ENCODE measurements around the gene CACNA1D. TPM values are rescaled to one million over a fixed set of nuclear protein-coding genes. Genes with fewer than 3 reads are reported as not detected.

The CACNA1D gene
- polyA plus RNA-seq, 4 donors = 2.2 to 133 (median 6.2) TPM

GRCh38 chr3:53691885-53692284 is 197.5 kb downstream of the CACNA1D start:
- DNase-seq (peak in 1 of 2 donors; percentile 66), FAIRE-seq (no peak)
- Histone ChIP-seq H3K4me3 (ENCODE audit: low read depth in 1 of 3, low read length in 3 of 3) (no peak overlapping the region), H3K9me3 (ENCODE audit: control insufficient read depth in 2 of 2, insufficient read depth in 1 of 2, low read depth in 1 of 2, low read length in 1 of 2) (peaks cover 0 to 3% of the 10 kb centered on the region in 2 donors), H3K4me1 (ENCODE audit: control insufficient read depth in 3 of 3, insufficient read depth in 2 of 3, low read depth in 1 of 3, low read length in 2 of 3) (no peaks in the 10 kb centered on the region), H3K27ac (ENCODE audit: low read depth in 1 of 3, low read length in 2 of 3) (no peak overlapping the region), H3K36me3 (ENCODE audit: control insufficient read depth in 3 of 3, insufficient read depth in 2 of 3, low read depth in 1 of 3, low read length in 3 of 3) (peaks cover 0 to 39% (median 0%) of the 10 kb centered on the region in 3 donors), H3K27me3 (ENCODE audit: control insufficient read depth in 3 of 3, insufficient read depth in 3 of 3, low read length in 3 of 3) (no peaks in the 10 kb centered on the region)
- WGBS, 3 donors = 12 to 54% (median 39%) methylated on average over 3 of the region's 3 CpGs

DNA sequence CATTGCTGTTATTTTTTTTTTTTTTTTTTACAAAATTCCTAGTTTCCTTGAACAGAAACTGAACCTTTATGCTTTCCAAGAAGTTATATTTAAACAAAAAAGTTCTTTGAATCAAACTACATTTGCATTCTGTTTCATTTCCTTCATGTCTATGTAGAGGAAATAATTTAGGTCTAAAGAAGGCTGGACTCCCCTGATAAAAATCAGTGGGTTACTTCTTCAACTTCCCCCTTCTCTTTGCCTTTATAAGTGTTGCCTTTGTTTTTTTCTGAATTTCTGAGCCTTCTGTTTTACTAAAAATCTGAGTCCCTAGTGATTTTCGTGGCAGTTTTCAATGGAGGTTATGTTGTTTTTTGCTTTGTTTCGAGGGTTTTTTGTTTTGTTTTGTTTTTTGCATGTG is 199.0 kb downstream of the CACNA1D start:
- no peak for DNase-seq
- 52 to 82% (median 68%) methylated on average over 2 of the region's 2 CpGs for WGBS, 3 donors
- no peak overlapping the region for H3K27ac ChIP-seq (ENCODE audit: low read depth in 1 of 3, low read length in 2 of 3)
- no peaks in the 10 kb centered on the region for H3K27me3 ChIP-seq (ENCODE audit: control insufficient read depth in 3 of 3, insufficient read depth in 3 of 3, low read length in 3 of 3)
- H3K36me3 ChIP-seq (ENCODE audit: control insufficient read depth in 3 of 3, insufficient read depth in 2 of 3, low read depth in 1 of 3, low read length in 3 of 3) = peaks cover 0 to 35% (median 0%) of the 10 kb centered on the region in 3 donors
- no peaks in the 10 kb centered on the region for H3K4me1 ChIP-seq (ENCODE audit: control insufficient read depth in 3 of 3, insufficient read depth in 2 of 3, low read depth in 1 of 3, low read length in 2 of 3)
- peaks cover 0 to 3% of the 10 kb centered on the region in 2 donors for H3K9me3 ChIP-seq (ENCODE audit: control insufficient read depth in 2 of 2, insufficient read depth in 1 of 2, low read depth in 1 of 2, low read length in 1 of 2)
- FAIRE-seq = no peak
- no peak overlapping the region for H3K4me3 ChIP-seq (ENCODE audit: low read depth in 1 of 3, low read length in 3 of 3)

- Histone ChIP-seq H3K27ac (ENCODE audit: low read depth in 1 of 3, low read length in 2 of 3) (no peak overlapping the region), H3K4me1 (ENCODE audit: control insufficient read depth in 3 of 3, insufficient read depth in 2 of 3, low read depth in 1 of 3, low read length in 2 of 3) (no peaks in the 10 kb centered on the region), H3K36me3 (ENCODE audit: control insufficient read depth in 3 of 3, insufficient read depth in 2 of 3, low read depth in 1 of 3, low read length in 3 of 3) (peaks cover 0 to 34% (median 0%) of the 10 kb centered on the region in 3 donors), H3K27me3 (ENCODE audit: control insufficient read depth in 3 of 3, insufficient read depth in 3 of 3, low read length in 3 of 3) (no peaks in the 10 kb centered on the region), H3K9me3 (ENCODE audit: control insufficient read depth in 2 of 2, insufficient read depth in 1 of 2, low read depth in 1 of 2, low read length in 1 of 2) (peaks cover 0 to 3% of the 10 kb centered on the region in 2 donors), H3K4me3 (ENCODE audit: low read depth in 1 of 3, low read length in 3 of 3) (no peak overlapping the region)
- FAIRE-seq (no peak), DNase-seq (no peak)
- 87 to 94% (median 89%) methylated on average over 4 of the region's 4 CpGs for WGBS, 3 donors
These were observed 199.6 kb downstream of the CACNA1D start for GRCh38 chr3:53694046-53694445.

- no peak overlapping the region for H3K27ac ChIP-seq (ENCODE audit: low read depth in 1 of 3, low read length in 2 of 3)
- peaks cover 0 to 34% (median 0%) of the 10 kb centered on the region in 3 donors for H3K36me3 ChIP-seq (ENCODE audit: control insufficient read depth in 3 of 3, insufficient read depth in 2 of 3, low read depth in 1 of 3, low read length in 3 of 3)
- H3K9me3 ChIP-seq (ENCODE audit: control insufficient read depth in 2 of 2, insufficient read depth in 1 of 2, low read depth in 1 of 2, low read length in 1 of 2) = peaks cover 0 to 3% of the 10 kb centered on the region in 2 donors
- WGBS, 3 donors = 84 to 93% (median 91%) methylated on average over 15 of the region's 15 CpGs
- H3K27me3 ChIP-seq (ENCODE audit: control insufficient read depth in 3 of 3, insufficient read depth in 3 of 3, low read length in 3 of 3) = no peaks in the 10 kb centered on the region
- H3K4me1 ChIP-seq (ENCODE audit: control insufficient read depth in 3 of 3, insufficient read depth in 2 of 3, low read depth in 1 of 3, low read length in 2 of 3) = no peaks in the 10 kb centered on the region
- H3K4me3 ChIP-seq (ENCODE audit: low read depth in 1 of 3, low read length in 3 of 3) = no peak overlapping the region
- no peak for FAIRE-seq
- no peak for DNase-seq
These were observed 200.4 kb downstream of the CACNA1D start for GRCh38 chr3:53694666-53695323.

GRCh38 chr3:53695324-53695690 is 200.9 kb downstream of the CACNA1D start:
- 80 to 85% (median 81%) methylated on average over 7 of the region's 7 CpGs for WGBS, 3 donors
- no peaks in the 10 kb centered on the region for H3K27me3 ChIP-seq (ENCODE audit: control insufficient read depth in 3 of 3, insufficient read depth in 3 of 3, low read length in 3 of 3)

DNA sequence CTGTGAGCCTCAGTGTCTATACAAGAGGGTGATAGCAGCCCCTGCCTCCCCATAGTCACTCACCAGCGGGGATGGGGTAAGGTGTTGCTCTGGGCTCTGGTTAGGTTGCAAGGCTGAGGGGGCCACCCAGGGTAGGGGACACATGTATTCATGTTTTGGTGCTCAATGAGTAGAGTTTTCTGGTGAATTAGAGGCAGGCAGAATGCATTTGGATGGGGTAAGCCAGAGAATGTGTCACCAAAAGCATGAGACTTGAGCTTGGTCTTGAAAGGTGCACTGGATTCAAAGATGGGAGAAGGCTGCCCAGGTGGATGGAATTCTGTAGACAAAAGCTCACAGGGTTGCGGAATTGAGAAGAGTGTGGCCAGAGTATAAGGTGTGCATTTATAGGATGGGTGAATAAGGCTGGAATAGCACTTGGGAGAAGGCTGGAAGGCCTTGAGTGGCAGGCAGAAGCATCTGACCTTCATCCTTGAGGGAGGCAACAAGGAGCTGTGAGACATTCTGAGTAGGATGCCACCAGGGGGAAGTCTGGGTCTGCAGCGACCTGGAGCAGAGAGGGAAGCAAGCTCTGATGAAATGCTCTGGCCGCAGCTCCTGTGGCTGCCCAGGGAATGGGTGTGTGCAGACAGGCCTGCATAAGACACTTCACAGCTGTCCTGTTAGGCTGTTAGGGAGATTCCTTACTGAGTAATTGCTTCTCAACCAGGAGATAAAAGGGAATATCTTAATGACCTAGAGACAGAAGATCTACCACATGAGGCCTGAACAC is 202.2 kb downstream of the CACNA1D start:
- Histone ChIP-seq H3K36me3 (ENCODE audit: control insufficient read depth in 3 of 3, insufficient read depth in 2 of 3, low read depth in 1 of 3, low read length in 3 of 3) (peaks cover 0 to 37% (median 0%) of the 10 kb centered on the region in 3 donors), H3K4me3 (ENCODE audit: low read depth in 1 of 3, low read length in 3 of 3) (no peak overlapping the region), H3K27ac (ENCODE audit: low read depth in 1 of 3, low read length in 2 of 3) (no peak overlapping the region), H3K9me3 (ENCODE audit: control insufficient read depth in 2 of 2, insufficient read depth in 1 of 2, low read depth in 1 of 2, low read length in 1 of 2) (peaks cover 0 to 3% of the 10 kb centered on the region in 2 donors), H3K27me3 (ENCODE audit: control insufficient read depth in 3 of 3, insufficient read depth in 3 of 3, low read length in 3 of 3) (no peaks in the 10 kb centered on the region), H3K4me1 (ENCODE audit: control insufficient read depth in 3 of 3, insufficient read depth in 2 of 3, low read depth in 1 of 3, low read length in 2 of 3) (no peaks in the 10 kb centered on the region)
- peak in 1 of 2 donors; percentile 12 for DNase-seq
- FAIRE-seq = no peak
- WGBS, 3 donors = 65 to 81% (median 70%) methylated on average over 4 of the region's 4 CpGs

More at GRCh38 chr3:53695324-53695690, 200.9 kb downstream of the CACNA1D start:
- FAIRE-seq (no peak), DNase-seq (no peak)
- Histone ChIP-seq H3K27ac (ENCODE audit: low read depth in 1 of 3, low read length in 2 of 3) (no peak overlapping the region), H3K36me3 (ENCODE audit: control insufficient read depth in 3 of 3, insufficient read depth in 2 of 3, low read depth in 1 of 3, low read length in 3 of 3) (peaks cover 0 to 32% (median 0%) of the 10 kb centered on the region in 3 donors), H3K4me3 (ENCODE audit: low read depth in 1 of 3, low read length in 3 of 3) (no peak overlapping the region), H3K9me3 (ENCODE audit: control insufficient read depth in 2 of 2, insufficient read depth in 1 of 2, low read depth in 1 of 2, low read length in 1 of 2) (peaks cover 0 to 3% of the 10 kb centered on the region in 2 donors), H3K4me1 (ENCODE audit: control insufficient read depth in 3 of 3, insufficient read depth in 2 of 3, low read depth in 1 of 3, low read length in 2 of 3) (no peaks in the 10 kb centered on the region)

- no peaks in the 10 kb centered on the region for H3K9me3 ChIP-seq (ENCODE audit: control insufficient read depth in 2 of 2, insufficient read depth in 1 of 2, low read depth in 1 of 2, low read length in 1 of 2)
- H3K4me1 ChIP-seq (ENCODE audit: control insufficient read depth in 3 of 3, insufficient read depth in 2 of 3, low read depth in 1 of 3, low read length in 2 of 3) = no peaks in the 10 kb centered on the region
- H3K27ac ChIP-seq (ENCODE audit: low read depth in 1 of 3, low read length in 2 of 3) = no peak overlapping the region
- FAIRE-seq (no peak), DNase-seq (no peak)
- WGBS, 3 donors = 67 to 89% (median 76%) methylated on average over 4 of the region's 4 CpGs
- peaks cover 0 to 45% (median 0%) of the 10 kb centered on the region in 3 donors for H3K36me3 ChIP-seq (ENCODE audit: control insufficient read depth in 3 of 3, insufficient read depth in 2 of 3, low read depth in 1 of 3, low read length in 3 of 3)
- H3K4me3 ChIP-seq (ENCODE audit: low read depth in 1 of 3, low read length in 3 of 3) = no peak overlapping the region
- H3K27me3 ChIP-seq (ENCODE audit: control insufficient read depth in 3 of 3, insufficient read depth in 3 of 3, low read length in 3 of 3) = no peaks in the 10 kb centered on the region
These were observed 206.0 kb downstream of the CACNA1D start for GRCh38 chr3:53700441-53700840.

GRCh38 chr3:53702776-53703530 is 208.5 kb downstream of the CACNA1D start:
- Histone ChIP-seq H3K27ac (ENCODE audit: low read depth in 1 of 3, low read length in 2 of 3) (no peak overlapping the region), H3K4me1 (ENCODE audit: control insufficient read depth in 3 of 3, insufficient read depth in 2 of 3, low read depth in 1 of 3, low read length in 2 of 3) (peaks cover 0 to 8% (median 0%) of the 10 kb centered on the region in 3 donors), H3K4me3 (ENCODE audit: low read depth in 1 of 3, low read length in 3 of 3) (no peak overlapping the region), H3K27me3 (ENCODE audit: control insufficient read depth in 3 of 3, insufficient read depth in 3 of 3, low read length in 3 of 3) (no peaks in the 10 kb centered on the region), H3K36me3 (ENCODE audit: control insufficient read depth in 3 of 3, insufficient read depth in 2 of 3, low read depth in 1 of 3, low read length in 3 of 3) (peaks cover 0 to 43% (median 0%) of the 10 kb centered on the region in 3 donors), H3K9me3 (ENCODE audit: control insufficient read depth in 2 of 2, insufficient read depth in 1 of 2, low read depth in 1 of 2, low read length in 1 of 2) (no peaks in the 10 kb centered on the region)
- FAIRE-seq (no peak), DNase-seq (no peak)
- WGBS, 3 donors = 86 to 87% (median 86%) methylated on average over 14 of the region's 14 CpGs
